Measurements from ENCODE around the gene XRCC2.
"Not testable (repeated sequence)": the region's sequence is repeated elsewhere in the genome, so short reads cannot be mapped to it uniquely, and the experiment has no call there.

XRCC2 gene

DNA sequence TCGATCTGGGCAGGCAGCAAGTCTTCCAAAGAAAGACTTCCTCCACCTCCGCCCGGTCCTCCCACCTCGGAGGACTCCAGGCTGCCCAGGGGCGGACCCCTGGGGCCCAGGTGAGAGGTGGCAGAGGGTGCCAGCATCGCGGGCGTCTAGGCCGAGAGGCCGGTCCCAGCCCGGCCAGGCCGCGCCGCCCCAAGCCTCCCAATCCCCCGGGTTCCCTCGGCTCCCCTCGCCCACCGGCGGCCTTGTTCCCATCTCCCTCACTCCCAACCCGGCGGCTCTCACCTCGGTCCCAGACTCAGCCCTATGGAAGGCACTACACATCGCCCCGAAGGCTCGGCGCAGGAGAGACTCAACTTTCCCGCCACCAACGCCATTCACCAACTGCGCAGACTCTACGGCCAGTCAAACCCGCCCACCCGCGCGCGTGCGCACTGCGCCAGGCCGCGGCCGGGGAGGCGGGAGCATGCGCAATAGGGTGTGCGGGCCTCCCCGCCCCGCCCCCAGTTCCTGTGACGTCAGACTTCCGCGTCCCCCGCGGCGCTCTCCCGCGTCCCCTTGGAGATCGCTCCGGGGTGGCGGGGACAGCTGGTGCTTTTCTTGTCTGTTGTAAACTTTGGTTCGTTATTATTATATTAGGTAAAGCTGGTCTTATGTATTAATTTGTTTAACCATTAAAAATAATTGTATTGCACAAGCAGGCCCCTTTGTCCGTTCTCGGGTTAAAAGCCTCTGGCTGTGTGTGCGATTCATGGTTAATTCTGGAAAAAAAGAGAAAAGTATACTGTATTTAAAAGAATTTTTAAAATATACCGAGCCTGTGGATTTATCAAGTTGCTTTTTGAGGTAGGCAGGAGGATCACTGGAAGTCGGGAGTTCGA, at the start of gene XRCC2:
TSS of gene XRCC2 (minus strand) at position 383 of the 878 bp plus-strand sequence. CDS start at position 321, 62 bp downstream.
- DNase-seq = peak; percentile 92

DNA sequence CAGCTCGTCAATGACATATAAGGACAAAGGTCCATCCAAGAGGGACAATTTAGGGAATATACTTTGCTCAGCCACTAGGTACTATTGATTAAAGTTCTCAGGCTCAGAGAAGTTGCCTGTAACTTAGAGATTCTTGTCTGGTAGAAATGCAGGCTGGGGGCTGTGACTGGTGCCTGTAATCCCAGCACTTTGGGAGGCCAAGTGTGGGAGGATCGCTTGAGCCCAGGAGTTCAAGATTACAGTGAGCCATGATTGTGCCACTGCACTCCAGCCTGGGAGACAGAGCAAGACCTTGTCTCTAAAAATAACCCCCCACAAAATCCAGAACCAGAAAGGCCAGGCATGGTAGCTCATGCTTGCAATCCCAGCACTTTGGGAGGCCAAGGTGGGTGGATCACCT, 47.4 kb upstream of the XRCC2 start:
- DNase-seq = no peak

DNA sequence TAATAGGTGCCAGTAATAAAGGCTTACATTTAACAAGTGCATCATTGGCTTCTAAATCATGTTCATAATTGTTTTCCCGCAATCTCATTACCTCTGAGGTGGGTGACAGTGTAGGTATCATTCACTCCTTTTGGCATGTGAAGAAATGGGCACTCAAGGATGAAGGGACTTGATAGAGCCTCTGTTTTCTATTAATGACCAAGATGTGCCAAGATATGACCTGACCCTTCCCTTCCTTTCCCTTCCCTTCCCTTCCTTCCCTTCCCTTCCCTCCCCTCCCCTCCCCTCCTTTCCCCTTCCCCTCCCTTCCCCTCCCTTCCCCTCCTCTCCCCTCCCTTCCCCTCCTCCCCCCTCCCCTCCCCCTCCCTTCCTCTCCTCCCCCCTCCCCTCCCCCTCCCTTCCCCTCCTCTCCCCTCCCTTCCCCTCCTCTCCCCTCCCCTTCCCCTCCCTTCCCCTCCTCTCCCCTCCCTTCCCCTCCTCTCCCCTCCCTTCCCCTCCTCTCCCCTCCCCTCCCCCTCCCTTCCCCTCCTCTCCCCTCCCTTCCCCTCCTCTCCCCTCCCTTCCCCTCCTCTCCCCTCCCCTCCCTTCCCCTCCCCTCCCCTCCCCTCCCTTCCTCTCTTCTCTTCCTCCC, 36.6 kb upstream of the XRCC2 start:
- not testable (repeated sequence) for DNase-seq

DNA sequence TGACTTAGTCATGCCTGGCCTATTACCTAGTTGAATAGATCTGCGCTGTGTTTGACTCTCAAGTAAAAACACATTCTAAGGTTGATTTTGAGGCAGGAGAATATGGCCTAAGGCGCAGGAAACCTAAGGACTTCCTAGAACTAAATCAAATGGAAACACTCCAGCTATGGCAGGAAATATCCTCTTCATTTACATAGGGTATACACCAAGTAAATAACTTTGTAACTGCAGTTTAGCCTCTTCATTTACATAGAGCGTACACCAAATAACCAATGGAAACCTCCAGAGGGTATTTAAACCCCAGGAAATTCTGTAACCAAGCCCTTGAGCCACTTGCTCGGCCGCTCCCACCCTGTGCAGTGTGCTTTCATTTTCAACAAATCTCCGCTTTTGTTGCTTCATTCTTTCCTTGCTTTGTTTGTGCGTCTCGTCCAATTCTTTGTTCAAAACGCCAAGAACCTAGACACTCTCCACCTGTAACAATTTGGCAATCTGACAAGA, 35.6 kb upstream of the XRCC2 start:
- no peak for DNase-seq

DNA sequence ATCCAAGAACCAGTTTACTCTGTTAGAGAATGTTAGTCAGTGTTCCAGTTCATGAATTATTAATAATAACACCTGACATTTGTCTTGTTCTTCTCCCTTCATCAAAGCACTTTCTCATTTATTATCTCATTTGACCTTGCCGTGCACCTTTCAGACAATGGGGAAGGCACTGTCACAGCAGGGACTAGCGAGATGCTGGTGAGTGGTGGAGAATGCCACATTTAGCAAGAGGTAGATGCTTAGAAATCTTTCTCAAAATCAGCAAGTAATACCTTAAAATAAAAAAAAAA, 34.2 kb upstream of the XRCC2 start:
- DNase-seq = no peak

DNA sequence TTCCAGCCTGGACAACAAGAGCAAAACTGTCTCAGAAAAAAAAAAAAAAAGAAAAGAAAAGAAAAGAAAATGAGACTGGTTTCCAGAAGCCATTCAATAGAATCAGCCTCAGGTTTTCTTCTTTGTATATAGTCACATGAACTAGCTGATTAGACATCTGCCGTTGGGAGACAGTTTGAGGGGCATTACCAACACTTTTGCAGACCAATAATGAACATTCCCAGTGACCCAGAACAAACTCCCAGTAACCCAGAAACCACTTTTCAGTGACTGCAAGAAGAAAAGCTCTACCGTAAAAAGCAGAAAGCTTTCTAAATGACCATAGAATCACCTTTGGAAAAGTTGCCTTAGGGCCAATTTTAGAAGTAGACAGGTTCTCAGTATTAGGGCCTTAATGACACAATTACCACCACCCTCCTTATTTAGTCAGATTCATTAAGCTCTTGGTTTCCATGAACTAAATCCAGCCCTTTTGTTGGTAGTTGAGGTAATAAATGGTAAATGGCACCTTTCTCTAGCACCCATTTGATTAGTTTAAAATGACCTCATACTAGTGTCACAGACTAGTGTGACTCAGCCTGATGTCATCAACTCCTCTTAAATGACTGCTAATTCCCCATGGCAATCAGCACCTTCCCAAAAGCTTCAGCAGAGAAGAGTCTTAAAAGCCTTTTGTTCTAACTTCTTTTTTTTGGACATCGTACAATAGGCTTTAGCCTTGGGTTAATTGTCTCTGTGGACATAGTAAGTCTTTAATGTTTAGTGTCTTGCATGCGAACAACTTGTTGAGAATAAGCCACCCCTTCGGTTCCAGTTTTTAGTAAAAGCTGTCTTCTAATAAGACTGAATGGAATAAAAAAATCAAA, 33.6 kb upstream of the XRCC2 start:
- DNase-seq = no peak

DNA sequence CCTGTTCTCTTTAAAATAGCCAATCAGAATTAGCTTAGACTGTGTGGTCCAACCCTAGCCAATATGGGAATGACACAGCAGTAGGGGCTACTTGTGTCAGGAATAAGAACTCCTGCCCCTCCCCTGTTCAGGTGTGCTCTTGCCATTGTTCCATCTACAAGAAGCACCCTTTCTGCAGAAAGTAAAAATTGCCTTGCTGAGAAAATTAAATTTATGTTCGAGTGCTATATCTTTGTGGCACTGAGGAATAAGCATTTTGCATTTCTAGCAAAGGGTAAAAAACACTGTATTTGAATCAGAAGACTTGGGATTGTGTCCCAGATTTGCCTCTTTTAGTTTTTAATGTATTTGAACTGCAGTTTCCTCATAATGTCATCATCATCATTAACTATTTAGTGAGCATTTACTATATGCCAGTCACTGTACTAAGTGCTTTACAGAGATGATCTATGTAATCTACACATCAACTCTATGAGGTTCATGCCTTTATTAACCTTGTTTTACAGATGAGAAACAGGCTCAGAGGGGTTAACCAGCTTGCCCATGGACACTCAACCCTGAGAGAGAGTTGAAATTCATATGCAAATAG, 28.9 kb upstream of the XRCC2 start:
- DNase-seq = no peak

DNA sequence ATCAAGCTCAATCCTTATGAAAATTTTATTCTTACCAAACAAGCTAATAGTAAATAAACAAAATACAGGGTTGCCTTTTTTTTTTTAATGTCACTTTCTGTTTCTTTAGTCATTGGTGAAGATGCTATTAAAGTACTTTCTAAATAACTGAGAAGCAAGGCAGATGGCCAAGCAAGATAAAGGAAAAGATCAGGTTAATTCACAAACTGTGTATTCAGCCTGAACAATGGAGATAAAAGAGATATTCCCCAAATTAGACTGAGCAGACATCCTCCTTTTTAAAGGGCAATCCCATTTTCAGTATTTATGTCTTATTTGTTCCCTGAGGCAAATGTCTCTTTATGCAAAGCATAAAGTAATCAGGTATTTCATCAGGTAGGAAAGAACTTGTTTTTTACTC, 23.1 kb upstream of the XRCC2 start:
- DNase-seq = no peak

DNA sequence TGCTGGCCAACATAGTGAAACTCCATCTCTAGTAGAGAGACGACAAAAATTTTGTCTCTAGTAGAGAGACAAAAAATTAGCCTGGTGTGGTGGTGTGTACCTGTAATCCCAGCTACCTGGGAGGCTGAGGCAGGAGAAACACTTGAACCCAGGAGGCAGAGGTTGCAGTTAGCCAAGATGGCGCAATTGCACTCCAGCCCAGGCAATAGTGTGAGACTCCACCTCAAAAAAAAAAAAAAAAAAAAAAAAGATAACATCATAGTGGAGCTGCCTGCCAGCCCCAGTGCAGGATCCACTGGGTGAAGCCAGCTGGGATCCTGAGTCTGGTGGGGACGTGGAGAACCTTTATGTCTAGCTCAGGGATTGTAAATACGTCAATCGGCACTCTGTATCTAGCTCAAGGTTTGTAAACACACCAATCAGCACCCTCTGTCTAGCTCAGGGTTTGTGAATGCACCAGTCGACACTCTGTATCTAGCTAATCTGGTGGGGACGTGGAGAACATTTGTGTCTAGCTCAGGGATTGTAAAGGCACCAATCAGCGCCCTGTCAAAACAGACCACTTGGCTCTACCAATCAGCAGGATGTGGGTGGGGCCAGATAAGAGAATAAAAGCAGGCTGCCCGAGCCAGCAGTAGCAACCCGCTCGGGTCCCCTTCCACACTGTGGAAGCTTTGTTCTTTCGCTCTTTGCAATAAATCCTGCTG, 21.5 kb upstream of the XRCC2 start:
- not testable (repeated sequence) for DNase-seq

DNA sequence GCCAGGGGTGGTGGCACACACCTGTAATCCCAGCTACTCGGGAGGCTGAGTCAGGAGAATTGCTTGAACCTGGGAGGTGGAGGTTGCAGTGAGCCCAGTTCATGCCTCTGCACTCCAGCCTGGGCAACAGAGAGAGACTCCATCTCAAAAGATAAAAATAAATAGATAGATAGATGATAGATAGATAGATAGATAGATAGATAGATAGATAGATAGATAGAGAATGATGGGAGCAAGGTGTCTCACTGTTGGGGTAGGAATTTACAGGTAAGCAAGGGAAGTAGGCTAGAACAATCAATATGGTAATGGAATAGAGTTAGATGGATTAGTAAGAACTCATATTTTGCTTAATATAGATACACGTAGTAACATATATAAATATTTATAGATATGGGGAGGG, 16.3 kb upstream of the XRCC2 start:
- DNase-seq = not testable (repeated sequence)

DNA sequence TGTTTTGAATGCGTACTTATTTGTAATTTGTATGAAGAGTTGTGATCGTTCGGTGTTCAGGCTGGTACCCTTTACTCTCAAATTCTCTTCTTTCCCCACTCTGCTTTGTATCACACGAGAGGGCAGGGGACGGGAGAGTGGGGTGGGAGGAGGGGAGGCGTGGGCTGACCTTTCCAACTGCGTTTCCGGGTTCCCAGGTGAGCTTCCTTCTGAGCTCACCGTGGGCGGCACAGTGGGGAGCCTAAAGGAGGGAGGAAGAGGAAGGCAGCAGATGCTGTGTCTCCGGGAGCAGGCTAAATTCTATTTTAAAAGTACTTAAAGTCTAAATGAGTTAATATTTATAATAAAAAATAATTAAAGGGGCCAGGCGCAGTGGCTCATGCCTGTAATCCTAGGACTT, 7.4 kb upstream of the XRCC2 start:
- no peak for DNase-seq

DNA sequence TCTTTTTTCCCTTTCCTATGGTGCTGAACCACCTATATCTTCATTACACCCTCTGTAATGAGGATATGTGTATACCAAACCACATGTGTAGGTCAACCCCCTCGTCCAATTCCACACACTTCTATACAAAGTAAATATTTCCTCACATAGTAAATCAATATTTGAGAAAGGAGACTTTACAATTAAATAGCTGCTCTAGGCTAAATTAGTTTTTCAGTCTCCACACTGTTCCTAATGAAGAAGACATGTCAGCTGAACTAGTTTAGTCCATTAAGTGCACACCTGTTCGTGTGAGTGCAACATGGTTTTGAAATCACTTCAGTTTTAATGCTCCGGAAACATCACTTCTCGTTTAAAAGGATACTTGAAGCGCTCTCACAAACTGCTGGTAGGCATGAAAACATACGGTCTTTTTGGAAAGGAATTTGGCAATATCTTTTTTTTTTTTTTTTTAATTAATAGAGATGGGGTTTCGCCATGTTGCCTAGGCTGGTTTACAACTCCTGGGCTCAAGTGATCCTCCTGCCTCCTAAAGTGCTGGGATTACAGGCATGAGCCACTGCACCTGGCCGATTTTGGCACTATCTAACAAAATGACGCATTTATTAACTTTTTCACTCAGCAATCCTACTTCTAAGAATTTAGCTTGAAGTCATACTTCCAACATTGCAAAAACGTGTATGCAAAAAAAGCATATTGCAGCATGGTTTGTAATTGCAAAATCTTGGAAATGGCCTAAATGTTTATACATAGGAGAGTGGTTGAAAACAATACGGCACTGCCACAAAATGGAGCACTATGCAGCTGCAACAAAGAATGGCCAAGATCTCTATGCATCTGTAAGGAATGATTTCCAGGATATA, 2.1 kb upstream of the XRCC2 start:
- DNase-seq = no peak

DNA sequence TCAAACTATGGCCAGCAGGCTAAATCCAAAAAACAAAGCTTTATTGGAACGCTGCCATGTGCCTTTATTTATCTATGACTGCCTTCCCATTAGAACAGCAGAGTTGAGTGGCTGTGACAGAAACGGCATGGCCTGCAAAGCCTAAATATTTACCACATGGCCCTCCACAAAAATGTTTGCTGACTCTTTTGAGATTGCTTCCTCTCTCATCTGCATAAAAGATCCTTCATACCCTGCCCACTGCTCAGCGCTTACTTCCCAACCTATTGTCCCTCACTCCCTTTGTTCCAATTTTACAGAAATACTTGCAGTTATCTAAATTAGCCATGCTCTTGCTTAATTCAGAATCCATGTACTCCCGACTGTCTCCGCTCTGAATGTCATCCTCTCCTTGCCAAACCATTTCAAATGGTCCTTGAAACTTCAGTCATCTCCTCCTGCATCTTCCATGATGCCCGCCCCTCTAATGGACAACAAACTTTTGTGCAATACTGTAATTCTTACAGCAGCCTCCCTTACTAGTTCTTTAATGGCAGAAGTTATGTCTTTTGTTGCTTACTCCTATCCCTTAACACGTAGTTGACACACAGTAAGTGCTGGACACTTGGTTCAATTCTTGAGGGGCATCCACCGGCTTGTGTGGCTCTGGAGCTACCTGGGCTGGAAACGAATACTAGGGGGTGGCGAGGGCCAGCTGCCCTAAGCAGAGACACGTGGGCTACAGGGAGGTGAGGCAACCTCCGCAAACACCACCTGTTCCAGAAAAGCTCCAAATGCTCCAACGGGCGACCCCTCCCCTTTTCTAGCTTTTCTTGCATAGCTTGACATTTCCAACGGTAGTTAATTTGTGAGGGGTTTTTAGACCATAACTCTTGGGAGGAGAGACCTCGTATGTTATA, 832 bp downstream of the XRCC2 start:
- no peak for DNase-seq

DNA sequence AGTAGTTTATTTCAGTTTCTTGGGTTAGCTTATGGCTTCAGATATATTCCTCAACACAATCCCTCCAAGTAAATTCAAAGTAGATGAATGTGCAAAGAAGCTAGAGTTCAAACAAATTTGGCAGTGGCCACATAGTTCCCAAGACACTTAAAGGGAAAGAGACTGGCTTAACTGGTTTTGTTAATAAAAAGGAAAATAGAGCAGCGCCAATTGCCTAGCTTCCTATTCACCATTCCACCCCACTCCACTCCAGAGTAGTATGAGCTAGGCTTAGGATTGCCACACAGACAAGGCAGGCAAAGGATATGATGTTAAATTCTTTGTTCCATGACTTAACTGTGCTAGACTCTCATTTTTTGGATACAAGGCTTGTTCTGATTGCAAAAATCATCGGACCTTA, 2.0 kb downstream of the XRCC2 start:
- no peak for DNase-seq

DNA sequence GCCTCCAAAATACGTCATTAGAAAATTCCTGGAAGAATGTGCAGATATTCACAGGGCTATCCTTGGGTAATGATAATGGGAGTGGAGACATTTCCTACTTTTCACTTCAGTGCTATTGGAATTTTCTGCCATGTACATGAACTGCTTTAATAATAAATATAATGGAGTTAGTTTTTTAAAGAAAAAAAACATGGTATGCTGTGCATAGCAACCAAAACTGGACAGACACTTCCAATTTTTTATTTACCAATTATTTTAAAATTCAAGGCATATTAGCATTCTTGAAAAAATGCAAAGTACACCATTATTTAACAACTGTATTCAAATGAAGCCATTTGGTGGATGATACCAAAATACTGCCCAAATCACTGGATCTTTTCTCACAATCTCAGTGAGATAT, 3.3 kb downstream of the XRCC2 start:
- no peak for DNase-seq

DNA sequence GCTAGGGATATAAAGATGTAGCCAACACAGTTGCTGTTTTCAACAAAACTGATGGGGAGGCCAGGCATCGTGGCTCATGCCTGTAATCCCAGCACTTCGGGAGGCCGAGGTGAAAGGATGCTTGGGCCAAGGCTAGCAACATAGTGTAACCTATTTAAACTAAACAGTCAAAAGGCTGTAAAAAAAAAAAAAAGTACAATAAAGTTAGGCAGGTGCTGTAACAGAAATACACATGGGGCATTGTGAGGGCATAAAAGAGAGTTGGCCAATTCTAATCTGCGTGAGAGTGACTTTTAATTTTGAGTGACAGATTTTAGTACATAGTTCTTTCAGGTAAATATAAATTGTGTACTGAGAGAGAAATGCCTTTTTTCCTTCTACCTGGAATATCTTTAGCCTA, 6.2 kb downstream of the XRCC2 start:
- no peak for DNase-seq

DNA sequence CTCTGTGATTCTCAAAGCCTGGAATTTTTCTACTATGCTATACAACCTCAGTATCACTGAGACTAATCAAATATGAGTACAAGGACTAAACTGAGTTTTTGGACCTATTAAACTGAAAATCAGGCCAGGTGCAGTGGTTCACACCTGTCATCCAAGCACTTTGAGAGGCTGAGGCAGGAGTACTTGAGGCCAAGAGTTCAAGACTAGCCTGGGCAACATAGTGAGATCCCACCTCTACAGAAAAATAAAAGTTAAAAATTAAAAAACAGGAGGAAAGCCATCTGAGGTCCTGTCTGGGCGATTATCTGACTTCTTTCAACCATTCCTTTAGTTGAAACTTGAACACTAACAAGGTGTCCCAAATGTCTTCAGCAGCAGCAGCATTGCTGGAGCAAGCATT, 7.0 kb downstream of the XRCC2 start:
- no peak for DNase-seq

DNA sequence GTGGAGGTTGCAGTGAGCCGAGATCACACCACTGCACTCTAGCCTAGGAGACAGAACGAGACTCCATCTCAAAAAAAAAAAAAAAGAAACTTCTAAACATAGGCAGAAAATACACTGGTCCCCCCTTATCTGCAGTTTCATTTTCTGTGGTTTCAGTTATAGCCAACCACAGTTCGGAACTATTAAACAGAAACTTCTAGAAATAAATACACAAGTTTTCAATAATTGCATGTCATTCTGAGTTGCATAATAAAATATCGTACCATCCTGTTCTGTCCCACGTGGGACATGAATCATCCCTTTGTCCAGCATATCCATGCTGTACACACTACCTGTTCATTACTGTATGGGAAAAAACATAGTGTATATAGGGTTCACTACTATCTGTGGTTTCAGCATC, 8.0 kb downstream of the XRCC2 start:
- DNase-seq = no peak

DNA sequence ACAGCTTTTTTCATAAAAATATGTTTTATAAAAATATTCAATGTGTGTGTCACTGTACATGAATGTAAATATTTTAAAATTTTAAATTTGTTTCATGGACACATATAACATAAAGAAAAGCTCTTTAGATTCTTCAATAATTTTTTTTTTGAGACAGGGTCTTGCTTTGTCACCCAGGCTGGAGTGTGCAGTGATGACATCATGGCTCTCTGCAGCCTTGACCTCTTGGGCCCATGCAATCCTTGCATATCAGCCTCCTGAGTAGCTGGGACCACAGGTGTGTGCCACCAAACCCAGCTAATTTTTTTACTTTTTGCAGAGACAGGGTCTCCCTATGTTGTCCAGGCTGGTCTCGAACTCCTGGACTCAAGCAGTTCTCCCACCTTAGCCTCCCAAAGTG, 9.9 kb downstream of the XRCC2 start:
- no peak for DNase-seq

DNA sequence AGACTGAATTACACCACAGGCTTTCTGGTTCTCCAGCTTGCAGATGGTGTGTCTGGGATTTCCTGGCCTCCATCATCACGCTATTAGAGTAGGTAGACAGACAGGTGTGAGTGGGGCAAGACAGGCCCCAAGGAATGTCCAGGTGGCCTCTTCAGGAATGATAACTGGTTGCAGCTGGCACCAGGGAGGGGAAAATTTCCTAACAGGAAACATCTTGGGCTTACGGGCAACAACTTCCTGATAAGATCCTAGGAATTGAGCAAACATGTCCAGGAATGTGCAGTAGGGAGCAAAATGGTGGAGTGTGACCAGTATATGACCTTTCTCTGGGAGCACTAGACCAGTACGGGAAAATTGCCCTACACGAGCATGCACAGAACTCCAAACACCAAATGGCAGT, 11.3 kb downstream of the XRCC2 start:
- no peak for DNase-seq
